Measurements from ENCODE around the gene SH3BP5.

DNA sequence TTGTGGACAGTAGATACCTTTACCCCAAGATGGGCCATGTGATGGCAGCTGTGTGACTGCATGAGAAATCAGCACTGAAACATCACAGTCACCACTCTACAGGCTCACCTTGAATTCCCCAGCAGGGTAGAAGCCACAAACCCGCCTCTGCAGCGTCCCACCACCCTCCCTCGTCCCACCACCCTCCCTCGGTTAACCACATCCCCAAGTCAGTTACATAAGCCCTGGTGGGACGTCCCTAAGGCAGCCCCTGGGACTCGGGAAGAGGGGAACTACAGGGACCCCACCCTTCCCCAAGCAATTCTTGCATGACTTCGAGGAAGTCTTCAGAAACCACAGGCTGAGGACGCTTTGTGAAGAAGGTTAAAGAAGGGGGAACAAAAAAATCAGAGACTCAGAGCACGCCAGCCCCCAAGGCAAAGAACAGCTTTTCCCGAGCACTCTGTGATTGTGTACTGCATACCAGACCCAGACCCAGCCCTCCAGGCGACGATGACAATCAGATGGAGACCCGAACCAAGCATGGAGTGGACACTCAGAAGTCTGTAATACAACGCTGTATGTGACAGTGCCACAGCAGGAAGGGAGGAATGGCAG is 60.5 kb downstream of the SH3BP5 start:
- TF ChIP-seq, protein P1, sequence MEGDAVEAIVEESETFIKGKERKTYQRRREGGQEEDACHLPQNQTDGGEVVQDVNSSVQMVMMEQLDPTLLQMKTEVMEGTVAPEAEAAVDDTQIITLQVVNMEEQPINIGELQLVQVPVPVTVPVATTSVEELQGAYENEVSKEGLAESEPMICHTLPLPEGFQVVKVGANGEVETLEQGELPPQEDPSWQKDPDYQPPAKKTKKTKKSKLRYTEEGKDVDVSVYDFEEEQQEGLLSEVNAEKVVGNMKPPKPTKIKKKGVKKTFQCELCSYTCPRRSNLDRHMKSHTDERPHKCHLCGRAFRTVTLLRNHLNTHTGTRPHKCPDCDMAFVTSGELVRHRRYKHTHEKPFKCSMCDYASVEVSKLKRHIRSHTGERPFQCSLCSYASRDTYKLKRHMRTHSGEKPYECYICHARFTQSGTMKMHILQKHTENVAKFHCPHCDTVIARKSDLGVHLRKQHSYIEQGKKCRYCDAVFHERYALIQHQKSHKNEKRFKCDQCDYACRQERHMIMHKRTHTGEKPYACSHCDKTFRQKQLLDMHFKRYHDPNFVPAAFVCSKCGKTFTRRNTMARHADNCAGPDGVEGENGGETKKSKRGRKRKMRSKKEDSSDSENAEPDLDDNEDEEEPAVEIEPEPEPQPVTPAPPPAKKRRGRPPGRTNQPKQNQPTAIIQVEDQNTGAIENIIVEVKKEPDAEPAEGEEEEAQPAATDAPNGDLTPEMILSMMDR (IDR thresholded peaks at IDR 0.05) = no peak
- TF ChIP-seq POLR2A (IDR thresholded peaks at IDR 0.05) = no peak
